GM19043 (cell line): ENCODE measurements around the gene ST7.
"Not testable (repeated sequence)": the region's sequence is repeated elsewhere in the genome, so short reads cannot be mapped to it uniquely, and the experiment has no call there.

Experiments
- ATAC-seq: cut with Tn5 transposase; IDR thresholded peaks from one replicate; pipeline ENCODE4 v1.9.1; 2021; ENCODE audit warnings: low read depth; ENCODE audit not compliant: unreplicated experiment

The ST7 gene

GRCh38 chr7:116950889-116951351 lies 2.4 kb upstream of the ST7 start:
- no peak for ATAC-seq

- no peak for ATAC-seq
These were observed 1.7 kb upstream of the ST7 start for GRCh38 chr7:116951366-116952292.

- ATAC-seq = peak; percentile 5
These were observed 498 bp upstream of the ST7 start for GRCh38 chr7:116952635-116953371.

- ATAC-seq = peak; percentile 6
These were observed 871 bp downstream of the ST7 start for GRCh38 chr7:116953906-116954838.

GRCh38 chr7:116955340-116955739 lies 2.0 kb downstream of the ST7 start:
- no peak for ATAC-seq

- peak; percentile 75 for ATAC-seq
These were observed 2.6 kb downstream of the ST7 start for GRCh38 chr7:116955801-116956476.

- ATAC-seq = no peak
These were observed 3.1 kb downstream of the ST7 start for GRCh38 chr7:116956477-116956804.

- ATAC-seq = peak; percentile 42
These were observed 4.6 kb downstream of the ST7 start for GRCh38 chr7:116957874-116958273.

- not testable (repeated sequence) for ATAC-seq
These were observed 8.8 kb downstream of the ST7 start for GRCh38 chr7:116961966-116962673.

- ATAC-seq = no peak
These were observed 9.9 kb downstream of the ST7 start for GRCh38 chr7:116963234-116963633.

GRCh38 chr7:116966601-116967000 lies 13.3 kb downstream of the ST7 start:
- no peak for ATAC-seq

GRCh38 chr7:116967254-116967922 lies 14.1 kb downstream of the ST7 start:
- ATAC-seq = no peak

- ATAC-seq = no peak
These were observed 14.7 kb downstream of the ST7 start for GRCh38 chr7:116967983-116968382.

- ATAC-seq = no peak
These were observed 15.3 kb downstream of the ST7 start for GRCh38 chr7:116968631-116969030.

- no peak for ATAC-seq
These were observed 16.1 kb downstream of the ST7 start for GRCh38 chr7:116969371-116969902.

GRCh38 chr7:116970238-116970910 lies 17.1 kb downstream of the ST7 start:
- peak; percentile 65 for ATAC-seq

- not testable (repeated sequence) for ATAC-seq
These were observed 17.9 kb downstream of the ST7 start for GRCh38 chr7:116971153-116971552.

GRCh38 chr7:116971869-116972268 lies 18.6 kb downstream of the ST7 start:
- ATAC-seq = no peak
